Heart left ventricle (tissue), 13 donors: Measurements from ENCODE around the gene PIP4P1.
"Not testable (repeated sequence)": the region's sequence is repeated elsewhere in the genome, so short reads cannot be mapped to it uniquely, and the experiment has no call there.

Experiments used
- POLR2A ChIP-seq, 2 donors: fragments of 450-650 bp; IDR thresholded peaks; one replicate each; pipeline ENCODE4 v1.6.1; 2017; ENCODE audit warnings: antibody characterized with exemption in 2 of 2, mild to moderate bottlenecking in 2 of 2, moderate library complexity in 2 of 2
- TF ChIP-seq, protein P1 (sequence below), 12 donors: fragments of 200-600 bp; sonication (generic) in 4 of 12; IDR thresholded peaks; one replicate each; pipeline versions ENCODE4 v1.5.0 to v1.8.0; 2018 to 2022; ENCODE audit warnings: antibody characterized with exemption in 12 of 12, mild to moderate bottlenecking in 5 of 12
- donor health status: ischemic (EF 13 %, LVEDD 7.1; RV severe dilation, severe dysfunction).
- donor health status: DM: no; HTN: yes; CAD: no.
- donor health status: DM: no; HTN: no; CAD: no.
- donor health status: ischemic (EF 25% LVEDD 6.9; RV normal size, moderate dysfunction).
- donor health status: ischemic (EF 25% LVEDD 5.7; RV mildly dilated, moderate dysfunction).
- donor health status: ischemic (EF 35%, LVEDD 5.7; RV mildly dilated, moderate dysfunction).
- donor health status: nonischemic (EF 11% LVEDD 7.7; RV severe dilation, severe dysfunction).
- donor health status: DM: yes; HTN: yes; CAD: no.
- donor health status: PGD.
- donor health status: ischemic (EF 29% LVEDD 5.4; RV normal size, mild dysfunction).
- donor health status: nonischemic (EF 23%, LVEDD 6.1; RV moderate dilation, normal function).

DNA sequence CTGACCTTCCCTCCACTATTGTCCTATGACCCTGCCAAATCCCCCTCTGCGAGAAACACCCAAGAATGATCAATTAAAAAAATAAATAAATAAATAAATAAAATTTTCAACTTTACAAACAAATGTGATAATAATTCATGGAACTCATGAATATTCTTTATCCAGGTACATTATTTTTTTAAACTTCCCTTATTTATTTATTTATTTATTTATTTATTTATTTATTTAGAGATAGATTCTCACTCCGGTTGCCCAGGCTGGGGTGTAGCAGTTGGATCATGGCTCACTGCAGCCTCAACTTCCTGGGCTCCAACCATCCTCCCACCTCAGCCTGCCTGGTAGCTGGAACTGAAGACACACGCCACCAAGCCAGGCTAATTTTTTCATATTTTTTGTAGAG lies 46.3 kb upstream of the PIP4P1 start:
- TF ChIP-seq POLR2A (IDR thresholded peaks at IDR 0.05), result not testable (repeated sequence)
- TF ChIP-seq, protein P1, sequence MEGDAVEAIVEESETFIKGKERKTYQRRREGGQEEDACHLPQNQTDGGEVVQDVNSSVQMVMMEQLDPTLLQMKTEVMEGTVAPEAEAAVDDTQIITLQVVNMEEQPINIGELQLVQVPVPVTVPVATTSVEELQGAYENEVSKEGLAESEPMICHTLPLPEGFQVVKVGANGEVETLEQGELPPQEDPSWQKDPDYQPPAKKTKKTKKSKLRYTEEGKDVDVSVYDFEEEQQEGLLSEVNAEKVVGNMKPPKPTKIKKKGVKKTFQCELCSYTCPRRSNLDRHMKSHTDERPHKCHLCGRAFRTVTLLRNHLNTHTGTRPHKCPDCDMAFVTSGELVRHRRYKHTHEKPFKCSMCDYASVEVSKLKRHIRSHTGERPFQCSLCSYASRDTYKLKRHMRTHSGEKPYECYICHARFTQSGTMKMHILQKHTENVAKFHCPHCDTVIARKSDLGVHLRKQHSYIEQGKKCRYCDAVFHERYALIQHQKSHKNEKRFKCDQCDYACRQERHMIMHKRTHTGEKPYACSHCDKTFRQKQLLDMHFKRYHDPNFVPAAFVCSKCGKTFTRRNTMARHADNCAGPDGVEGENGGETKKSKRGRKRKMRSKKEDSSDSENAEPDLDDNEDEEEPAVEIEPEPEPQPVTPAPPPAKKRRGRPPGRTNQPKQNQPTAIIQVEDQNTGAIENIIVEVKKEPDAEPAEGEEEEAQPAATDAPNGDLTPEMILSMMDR (IDR thresholded peaks at IDR 0.05), result not testable (repeated sequence)
